DMS53 treated with DMSO at 0.1 percent for 48 hours (cell line): ENCODE data around the gene CLEC4M.
A peak's percentile ranks its signal among the peaks of the same experiment; 100 is the strongest.
"Not testable (repeated sequence)": the region's sequence is repeated elsewhere in the genome, so short reads cannot be mapped to it uniquely, and the experiment has no call there.

Experiments used
- DNase-seq: peaks from one replicate; lab custom pipeline; 2025; ENCODE audit not compliant: unreplicated experiment; lab: John Stamatoyannopoulos, UW

Gene CLEC4M

DNA sequence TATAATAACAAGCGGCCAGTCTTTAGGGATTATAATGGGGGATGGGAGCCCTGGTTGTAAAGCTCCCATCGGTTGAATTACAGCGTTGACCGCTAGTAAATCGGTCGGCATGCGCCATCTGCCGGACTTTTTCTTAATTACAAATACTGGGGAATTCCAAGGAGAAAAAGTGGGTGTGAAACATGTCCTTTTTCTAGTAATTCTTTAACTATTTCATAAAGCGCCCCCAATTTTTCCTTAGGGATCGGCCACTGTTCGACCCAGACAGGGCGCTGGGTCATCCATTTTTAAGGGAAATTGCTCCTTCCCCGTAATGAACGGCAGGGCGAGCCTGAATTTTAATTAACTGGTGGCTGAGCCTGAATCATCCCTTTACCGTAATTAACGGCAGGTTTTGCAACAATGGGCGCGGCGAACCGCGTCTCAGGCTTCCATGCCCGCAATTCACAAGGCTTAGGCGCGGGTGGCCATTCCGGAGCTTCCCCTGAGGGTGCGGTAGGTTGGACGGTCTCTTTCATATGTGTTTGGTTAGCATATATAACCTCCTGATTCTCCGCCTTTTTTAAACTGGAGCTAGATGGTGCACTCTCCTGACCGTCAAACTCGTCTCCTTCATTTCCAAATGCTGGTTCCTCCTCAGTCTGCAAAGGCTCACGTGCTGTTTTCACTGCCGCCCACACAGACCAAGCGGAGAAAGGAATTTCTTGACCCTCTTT is 36.8 kb downstream of the CLEC4M start:
- peak; percentile 25 for DNase-seq

DNA sequence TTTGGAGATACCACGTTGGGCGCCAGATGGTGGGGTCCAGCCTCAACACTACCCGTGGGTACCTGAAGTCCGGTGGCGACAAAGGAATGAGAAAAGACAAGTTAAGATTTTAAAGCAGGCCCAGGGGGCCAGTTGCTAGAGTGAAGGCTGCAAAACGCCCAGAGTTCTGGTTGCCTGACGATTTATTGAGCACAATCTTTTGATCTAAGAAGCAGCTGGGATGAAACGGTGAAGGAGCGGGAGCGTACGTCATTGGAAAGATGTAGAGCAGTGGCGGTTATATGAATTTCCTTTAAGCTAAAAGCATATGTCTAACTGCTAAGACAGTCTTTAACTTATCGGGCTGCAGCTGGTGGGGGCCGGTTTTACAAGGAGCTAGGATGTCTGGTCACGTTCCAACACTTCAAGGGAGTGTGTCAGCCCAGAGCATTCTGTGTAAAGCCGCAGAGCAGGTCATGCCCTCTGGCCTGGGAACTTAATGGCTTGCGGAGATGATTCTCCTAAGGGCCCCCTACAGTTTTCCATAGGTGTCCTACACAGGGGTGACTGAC is 38.1 kb downstream of the CLEC4M start:
- DNase-seq = no peak

DNA sequence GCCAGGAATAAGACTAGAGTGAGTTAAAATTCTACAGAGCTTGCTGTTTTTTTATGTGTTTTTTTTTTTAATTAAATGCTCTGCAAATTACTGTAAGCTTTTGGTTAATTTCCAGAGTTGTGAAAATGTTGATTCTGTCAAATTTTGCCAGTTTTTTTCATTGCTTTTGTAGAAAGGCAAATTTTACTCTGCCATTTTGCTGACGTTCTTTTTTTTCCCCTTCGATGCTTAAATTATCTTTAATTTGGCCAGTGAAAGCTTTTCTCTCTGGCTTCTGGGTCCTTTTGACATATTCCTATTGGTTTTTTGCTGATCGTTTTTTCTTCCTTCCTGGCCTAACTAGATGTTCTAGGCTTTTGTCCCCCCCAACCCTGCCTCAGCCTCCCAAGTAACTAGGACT is 43.2 kb downstream of the CLEC4M start:
- DNase-seq = no peak

DNA sequence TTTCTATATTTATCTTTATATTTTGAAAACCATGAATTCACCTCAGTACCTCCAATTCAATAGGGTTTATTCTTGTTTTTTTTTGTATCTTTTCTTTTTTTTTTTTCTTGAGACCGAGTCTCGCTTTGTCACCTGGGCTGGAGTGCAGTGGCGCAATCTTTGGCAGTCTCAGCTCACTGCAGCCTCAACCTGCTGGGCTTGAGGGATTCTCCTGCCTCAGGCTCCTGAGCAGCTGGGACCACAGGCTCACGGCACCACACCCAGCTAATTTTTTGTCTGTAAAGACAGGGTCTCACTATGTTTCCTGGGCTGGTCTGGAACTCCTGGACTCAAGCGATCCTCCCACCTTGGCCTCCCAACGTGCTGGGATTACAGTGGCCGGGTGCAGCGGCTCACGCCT is 43.8 kb downstream of the CLEC4M start:
- DNase-seq = no peak

DNA sequence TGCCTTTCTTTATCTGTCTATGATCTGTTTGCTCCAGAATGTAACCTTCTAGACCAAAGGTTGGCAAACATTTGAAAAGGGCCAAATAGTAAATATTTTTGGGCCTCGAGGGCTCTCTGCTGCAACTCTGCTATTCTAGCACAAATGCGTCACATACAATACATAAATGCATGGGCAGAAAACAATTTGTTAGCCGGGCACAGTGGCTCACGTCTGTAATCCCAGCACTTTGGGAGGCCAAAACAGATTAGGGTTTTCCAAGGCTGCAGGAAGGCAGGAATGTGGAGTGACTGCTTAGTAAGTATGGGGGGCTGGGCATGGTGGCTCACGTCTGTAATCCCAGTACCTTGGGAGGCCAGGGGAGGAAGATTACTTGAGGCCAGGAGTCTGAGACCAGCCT is 45.1 kb downstream of the CLEC4M start:
- DNase-seq = no peak

DNA sequence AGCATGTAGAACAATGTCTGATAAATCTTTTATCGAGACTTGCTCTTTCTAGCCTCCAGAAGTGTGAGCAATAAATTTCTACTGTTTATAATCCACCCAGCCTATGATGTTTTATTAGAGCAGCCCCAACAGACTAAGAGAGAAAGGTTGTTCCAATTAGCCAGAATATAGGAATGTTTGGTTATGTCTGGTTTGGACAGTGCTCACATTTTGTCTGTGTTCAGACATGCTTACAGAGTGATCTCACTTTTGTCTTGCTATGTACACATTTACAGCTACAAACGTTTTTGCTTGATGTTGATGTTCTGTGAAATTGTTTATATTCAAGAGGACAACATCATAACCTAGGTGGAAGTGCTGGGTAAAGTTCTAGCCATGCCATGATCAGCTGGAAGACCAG is 48.9 kb downstream of the CLEC4M start:
- DNase-seq = no peak

DNA sequence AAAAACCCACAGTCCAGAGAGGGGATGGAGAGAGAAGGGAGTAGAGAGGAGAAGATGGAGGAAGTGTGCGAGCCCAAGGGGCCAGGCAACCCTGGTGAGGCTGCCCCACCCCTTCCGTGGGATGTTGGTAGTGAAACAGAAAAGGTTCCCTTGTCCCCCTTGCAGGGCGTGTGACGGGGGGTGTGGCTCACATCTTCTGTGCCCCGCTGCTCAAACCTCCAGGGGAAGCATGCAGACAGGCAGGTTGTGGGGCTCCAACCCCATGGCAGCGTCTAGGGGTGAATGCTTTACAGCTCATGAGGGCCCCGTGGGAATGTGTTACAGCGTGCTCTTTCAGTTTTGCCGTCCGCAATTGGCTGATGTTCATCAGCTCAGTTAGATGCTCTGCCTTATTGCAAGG is 52.3 kb downstream of the CLEC4M start:
- DNase-seq = no peak

DNA sequence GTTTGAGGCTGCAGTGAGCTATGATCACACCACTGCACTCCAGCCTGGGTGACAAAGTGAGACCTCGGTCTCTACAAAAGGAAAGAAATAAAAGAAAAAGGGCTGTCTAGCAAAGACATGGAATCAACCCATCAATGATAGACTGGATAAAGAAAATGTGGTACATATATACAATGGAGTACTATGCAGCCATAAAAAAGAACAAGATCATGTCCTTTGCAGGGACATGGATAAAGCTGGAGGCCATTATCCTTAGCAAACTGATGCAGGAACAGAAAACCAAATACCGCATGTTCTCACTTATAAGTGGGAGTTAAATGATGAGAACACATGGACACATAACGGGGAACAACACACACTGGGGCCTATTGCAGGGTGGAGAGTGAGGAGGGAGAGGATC is 53.0 kb downstream of the CLEC4M start:
- not testable (repeated sequence) for DNase-seq

DNA sequence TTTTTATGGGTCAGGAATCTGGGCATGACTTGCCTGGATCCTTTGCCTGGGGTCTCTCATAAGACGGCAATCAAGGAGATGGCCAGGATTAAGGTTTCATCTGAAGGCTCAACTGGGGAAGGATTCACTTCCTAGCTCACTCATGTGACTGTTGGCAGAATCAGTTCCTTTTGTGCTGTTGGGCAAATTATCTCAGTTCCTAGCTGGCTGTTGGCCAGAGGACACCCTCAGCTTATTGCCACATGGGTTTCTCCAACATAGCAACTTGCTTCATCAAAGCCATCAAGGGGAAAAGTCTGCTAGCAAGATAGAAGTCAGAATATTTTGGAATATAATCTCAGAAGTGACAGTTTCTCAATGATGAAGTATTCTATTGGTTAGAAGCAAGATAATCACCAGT is 54.8 kb downstream of the CLEC4M start:
- DNase-seq = no peak

DNA sequence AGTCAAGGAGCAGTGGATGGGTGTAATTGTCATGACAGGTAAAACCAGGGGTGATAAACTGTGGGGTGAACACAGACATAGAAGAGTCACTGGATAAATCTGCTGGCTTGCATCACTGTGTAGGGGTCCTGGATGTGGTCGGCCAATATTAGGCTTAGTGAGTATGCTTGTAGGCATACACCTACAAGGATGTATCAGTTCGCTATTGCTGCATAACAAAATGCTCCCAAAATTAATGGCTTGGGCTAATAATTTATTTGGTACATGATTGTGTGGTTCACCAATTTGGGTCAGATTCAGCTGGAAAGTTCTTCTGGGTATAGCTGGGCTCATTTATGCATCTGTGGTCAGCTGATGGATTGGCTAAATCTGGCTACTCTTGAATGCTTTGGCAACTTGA is 55.8 kb downstream of the CLEC4M start:
- DNase-seq = no peak
